ENCODE data around the gene SDC3.

DNA sequence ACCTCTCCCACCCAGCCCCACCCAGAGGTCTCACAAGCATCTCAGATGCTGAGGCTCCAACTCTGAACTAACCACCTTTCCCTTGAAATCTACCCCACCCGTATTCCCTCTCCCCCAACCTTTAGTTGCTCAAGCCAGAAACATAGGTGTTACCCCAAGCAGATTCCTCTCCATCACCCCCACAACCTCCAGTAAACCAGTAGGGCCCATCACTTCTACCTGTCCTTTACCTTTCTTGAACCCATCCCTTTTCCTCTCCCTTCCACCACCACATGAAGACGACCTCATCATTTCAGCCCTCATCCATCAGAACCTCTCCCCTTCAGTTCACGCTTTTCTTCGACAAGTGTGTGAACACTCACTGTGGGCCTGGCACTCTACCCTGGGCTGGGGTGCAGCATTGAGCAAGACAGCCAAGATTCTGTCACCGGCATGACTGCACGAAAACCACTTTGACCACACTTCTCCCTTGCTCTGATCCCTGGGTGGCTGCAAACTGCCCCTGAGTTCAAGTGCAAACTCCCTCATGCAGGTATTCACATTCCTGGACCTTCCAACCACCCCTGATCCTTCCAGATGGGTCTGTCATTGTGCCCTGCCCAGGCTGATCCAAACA is 85.5 kb downstream of the SDC3 start:
- TF ChIP-seq, protein P1, sequence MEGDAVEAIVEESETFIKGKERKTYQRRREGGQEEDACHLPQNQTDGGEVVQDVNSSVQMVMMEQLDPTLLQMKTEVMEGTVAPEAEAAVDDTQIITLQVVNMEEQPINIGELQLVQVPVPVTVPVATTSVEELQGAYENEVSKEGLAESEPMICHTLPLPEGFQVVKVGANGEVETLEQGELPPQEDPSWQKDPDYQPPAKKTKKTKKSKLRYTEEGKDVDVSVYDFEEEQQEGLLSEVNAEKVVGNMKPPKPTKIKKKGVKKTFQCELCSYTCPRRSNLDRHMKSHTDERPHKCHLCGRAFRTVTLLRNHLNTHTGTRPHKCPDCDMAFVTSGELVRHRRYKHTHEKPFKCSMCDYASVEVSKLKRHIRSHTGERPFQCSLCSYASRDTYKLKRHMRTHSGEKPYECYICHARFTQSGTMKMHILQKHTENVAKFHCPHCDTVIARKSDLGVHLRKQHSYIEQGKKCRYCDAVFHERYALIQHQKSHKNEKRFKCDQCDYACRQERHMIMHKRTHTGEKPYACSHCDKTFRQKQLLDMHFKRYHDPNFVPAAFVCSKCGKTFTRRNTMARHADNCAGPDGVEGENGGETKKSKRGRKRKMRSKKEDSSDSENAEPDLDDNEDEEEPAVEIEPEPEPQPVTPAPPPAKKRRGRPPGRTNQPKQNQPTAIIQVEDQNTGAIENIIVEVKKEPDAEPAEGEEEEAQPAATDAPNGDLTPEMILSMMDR (IDR thresholded peaks at IDR 0.05): no peak
- no peak for TF ChIP-seq POLR2AphosphoS5 (IDR thresholded peaks at IDR 0.05)

Measured in esophagus muscularis mucosa (tissue), 3 donors.